K562 (cell line): ENCODE measurements around the gene FANCG. TPM values are rescaled to one million over a fixed set of nuclear protein-coding genes. Genes with fewer than 3 reads are reported as not detected.
A peak's percentile ranks its signal among the peaks of the same experiment; 100 is the strongest.

ENCODE experiments used
- CREB1 ChIP-seq, 2 experiments: sonication (generic) in 1 of 2; formaldehyde crosslinking in 1 of 2; IDR thresholded peaks; 2 replicates each; pipeline versions ENCODE4 v1.6.1 to v1.8.0; 2012 to 2022; ENCODE audit warnings: inconsistent platforms in 1 of 2, mild to moderate bottlenecking in 1 of 2, missing genetic modification reagents in 1 of 2, moderate library complexity in 1 of 2
- GABPB1 ChIP-seq: sonication (generic); formaldehyde crosslinking; IDR thresholded peaks from 2 replicates; pipeline ENCODE4 v1.8.0; 2022; ENCODE audit warnings: mild to moderate bottlenecking, missing genetic modification reagents
- NR2C1 ChIP-seq, 2 experiments: fragments of 450-650 bp; IDR thresholded peaks; 2 replicates each; pipeline ENCODE4 v1.6.1; 2017; ENCODE audit warnings: mild to moderate bottlenecking in 2 of 2, antibody characterized with exemption in 1 of 2, inconsistent platforms in 1 of 2, missing compliant biosample characterization in 1 of 2, missing genetic modification characterization in 1 of 2
- SIN3B ChIP-seq: fragments of 450-650 bp; IDR thresholded peaks from 2 replicates; pipeline ENCODE4 v1.6.1; 2017; ENCODE audit warnings: low read depth, mild to moderate bottlenecking, moderate library complexity
- SPI1 ChIP-seq: IDR thresholded peaks from 2 replicates; pipeline ENCODE4 v1.6.1; 2011; ENCODE audit warnings: low read depth, low read length, control low read depth, borderline replicate concordance
- TFAM ChIP-seq: fragments of 250-450 bp; sonication (Bioruptor Pico); conservative IDR thresholded peaks from 2 replicates; pipeline ENCODE4 v1.5.0; 2021; ENCODE audit warnings: mild to moderate bottlenecking, moderate library complexity
- ZNF263 ChIP-seq: sonication (generic); formaldehyde crosslinking; IDR thresholded peaks from 2 replicates; pipeline ENCODE4 v1.8.0; 2022; ENCODE audit warnings: mild to moderate bottlenecking, missing genetic modification reagents, borderline replicate concordance
- ZNF445 ChIP-seq: fragments of 250-450 bp; sonication (Bioruptor Pico); IDR thresholded peaks from 2 replicates; pipeline ENCODE4 v1.4.0; 2020; ENCODE audit warnings: low read depth, mild to moderate bottlenecking, moderate library complexity
- polyA plus RNA-seq, 8 experiments: library from polyadenylated mRNA; depleted of rRNA in 4 of 8; stranded (reverse) in 5 of 8; unstranded in 3 of 8; fragments of >200 nt; fragmentation: Nextera tagmentation in 2 of 8; fragmentation: Illumina TruSeq in 1 of 8; extraction: Ambion mirVana in 2 of 8; extraction: Trizol in 1 of 8; gene quantifications; 2 replicates each; pipeline versions ENCODE4 v1.2.1 to v1.2.3, GENCODE V29; 2011 to 2014; ENCODE audit warnings: inconsistent platforms in 1 of 8, missing spikeins in 1 of 8
- total RNA-seq, 7 experiments: library from RNA; depleted of rRNA in 6 of 7; stranded (reverse); fragments of >200 nt in 6 of 7; fragmentation: Illumina TruSeq in 2 of 7; extraction: Trizol in 2 of 7; gene quantifications; 2 replicates each; pipeline versions ENCODE4 v1.2.1 to v1.2.3, GENCODE V29; 2011 to 2021; ENCODE audit warnings: low replicate concordance in 1 of 7
- TF ChIP-seq, protein P1 (sequence below): fragments of 150-350 bp; IDR thresholded peaks from 2 replicates; pipeline ENCODE4 v1.6.1; 2014; ENCODE audit warnings: low read depth, mild to moderate bottlenecking, low read length, borderline replicate concordance
- TF ChIP-seq, protein P2 (sequence below): fragments of 450-650 bp; IDR thresholded peaks from 2 replicates; pipeline ENCODE4 v1.6.1; 2016; ENCODE audit warnings: borderline replicate concordance
- TF ChIP-seq, protein P3 (sequence below): fragments of 250-450 bp; sonication (Bioruptor Pico); IDR thresholded peaks from 2 replicates; pipeline ENCODE4 v1.5.0; 2021; ENCODE audit warnings: mild to moderate bottlenecking, moderate library complexity
- TF ChIP-seq, protein P4 (sequence below): fragments of 250-450 bp; sonication (Bioruptor Pico); IDR thresholded peaks from 2 replicates; pipeline ENCODE4 v1.8.0; 2021; ENCODE audit warnings: borderline replicate concordance, mild to moderate bottlenecking, moderate library complexity; ENCODE audit not compliant: poor library complexity, severe bottlenecking
- TF ChIP-seq, protein P5 (sequence below): fragments of 450-650 bp; formaldehyde crosslinking; conservative IDR thresholded peaks from 2 replicates; pipeline ENCODE4 v1.4.0; 2022; ENCODE audit warnings: mild to moderate bottlenecking, missing genetic modification characterization

FANCG gene
- total and polyA plus RNA-seq, 9 of the 15 experiments (the other 6 are each of a cell fraction or from before 2014, with no cell fraction given) = 7.5 to 43.9 (median 31.0) TPM

DNA sequence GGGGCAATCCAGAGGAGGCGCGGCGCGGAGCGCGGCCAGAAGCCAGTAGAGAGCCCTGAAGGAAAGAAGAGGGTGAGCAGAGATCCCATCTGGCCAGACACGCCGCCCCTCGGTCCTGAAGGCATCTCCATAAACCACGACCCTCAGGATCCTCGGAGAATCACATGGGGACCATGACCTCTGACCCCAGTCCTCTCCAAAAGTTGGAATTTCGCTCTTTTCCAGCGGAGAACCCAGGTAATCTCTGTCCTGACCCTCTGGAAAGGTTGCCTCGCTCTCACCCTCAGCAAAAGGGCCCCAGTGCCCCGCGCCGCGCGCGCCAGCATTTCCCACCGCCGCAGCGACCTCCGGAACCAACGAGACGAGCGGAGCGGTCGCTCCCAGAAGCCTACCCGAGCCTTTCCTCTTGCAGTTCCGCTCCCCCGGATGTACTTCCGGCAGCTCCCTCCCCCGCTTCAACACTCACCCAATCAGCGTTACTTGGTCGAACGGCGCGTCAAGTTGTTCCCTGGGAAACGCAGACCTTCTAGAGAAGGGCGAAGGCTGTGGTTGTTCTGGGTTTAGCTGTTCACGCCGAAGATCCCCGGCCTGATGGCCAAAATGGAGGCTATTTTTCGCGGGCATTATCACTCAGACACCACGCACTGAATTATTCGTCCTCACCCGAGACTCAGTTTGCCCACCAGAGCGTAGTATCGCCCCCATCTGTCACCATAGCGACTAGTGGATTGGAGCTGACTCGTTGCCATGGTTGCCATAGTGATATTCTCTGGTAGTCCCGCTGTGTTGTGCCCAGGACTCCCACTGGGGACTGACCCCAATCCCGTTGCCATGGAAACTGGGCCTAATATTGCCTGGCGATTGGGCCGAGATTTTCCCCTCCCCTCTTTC, 23.3 kb upstream of the FANCG start, which contains the start of gene STOML2 (continued):
- TF ChIP-seq, protein P1, sequence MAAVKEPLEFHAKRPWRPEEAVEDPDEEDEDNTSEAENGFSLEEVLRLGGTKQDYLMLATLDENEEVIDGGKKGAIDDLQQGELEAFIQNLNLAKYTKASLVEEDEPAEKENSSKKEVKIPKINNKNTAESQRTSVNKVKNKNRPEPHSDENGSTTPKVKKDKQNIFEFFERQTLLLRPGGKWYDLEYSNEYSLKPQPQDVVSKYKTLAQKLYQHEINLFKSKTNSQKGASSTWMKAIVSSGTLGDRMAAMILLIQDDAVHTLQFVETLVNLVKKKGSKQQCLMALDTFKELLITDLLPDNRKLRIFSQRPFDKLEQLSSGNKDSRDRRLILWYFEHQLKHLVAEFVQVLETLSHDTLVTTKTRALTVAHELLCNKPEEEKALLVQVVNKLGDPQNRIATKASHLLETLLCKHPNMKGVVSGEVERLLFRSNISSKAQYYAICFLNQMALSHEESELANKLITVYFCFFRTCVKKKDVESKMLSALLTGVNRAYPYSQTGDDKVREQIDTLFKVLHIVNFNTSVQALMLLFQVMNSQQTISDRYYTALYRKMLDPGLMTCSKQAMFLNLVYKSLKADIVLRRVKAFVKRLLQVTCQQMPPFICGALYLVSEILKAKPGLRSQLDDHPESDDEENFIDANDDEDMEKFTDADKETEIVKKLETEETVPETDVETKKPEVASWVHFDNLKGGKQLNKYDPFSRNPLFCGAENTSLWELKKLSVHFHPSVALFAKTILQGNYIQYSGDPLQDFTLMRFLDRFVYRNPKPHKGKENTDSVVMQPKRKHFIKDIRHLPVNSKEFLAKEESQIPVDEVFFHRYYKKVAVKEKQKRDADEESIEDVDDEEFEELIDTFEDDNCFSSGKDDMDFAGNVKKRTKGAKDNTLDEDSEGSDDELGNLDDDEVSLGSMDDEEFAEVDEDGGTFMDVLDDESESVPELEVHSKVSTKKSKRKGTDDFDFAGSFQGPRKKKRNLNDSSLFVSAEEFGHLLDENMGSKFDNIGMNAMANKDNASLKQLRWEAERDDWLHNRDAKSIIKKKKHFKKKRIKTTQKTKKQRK = no peak
- TF ChIP-seq NR2C1 (IDR thresholded peaks at IDR 0.05) (peak; percentile 97), NR2C1 (tag; IDR thresholded peaks at IDR 0.05) (peak; percentile 97), ZNF445 (CRISPR knock-in tag) (no peak), SIN3B (peak; percentile 88), SPI1 (0 out of 2 replicates have a peak, but pooled peaks have one; percentile 30), ZNF263 (0 out of 2 replicates have a peak, but pooled peaks have one; percentile 10), TFAM (no peak), CREB1 (IDR thresholded peaks at IDR 0.05) (no peak), CREB1 (CRISPR knock-in tag; IDR thresholded peaks at IDR 0.05) (peak; percentile 59; the same call in 1 of the 2 replicates), GABPB1 (CRISPR knock-in tag) (peak; percentile 99)
- TF ChIP-seq, protein P2, sequence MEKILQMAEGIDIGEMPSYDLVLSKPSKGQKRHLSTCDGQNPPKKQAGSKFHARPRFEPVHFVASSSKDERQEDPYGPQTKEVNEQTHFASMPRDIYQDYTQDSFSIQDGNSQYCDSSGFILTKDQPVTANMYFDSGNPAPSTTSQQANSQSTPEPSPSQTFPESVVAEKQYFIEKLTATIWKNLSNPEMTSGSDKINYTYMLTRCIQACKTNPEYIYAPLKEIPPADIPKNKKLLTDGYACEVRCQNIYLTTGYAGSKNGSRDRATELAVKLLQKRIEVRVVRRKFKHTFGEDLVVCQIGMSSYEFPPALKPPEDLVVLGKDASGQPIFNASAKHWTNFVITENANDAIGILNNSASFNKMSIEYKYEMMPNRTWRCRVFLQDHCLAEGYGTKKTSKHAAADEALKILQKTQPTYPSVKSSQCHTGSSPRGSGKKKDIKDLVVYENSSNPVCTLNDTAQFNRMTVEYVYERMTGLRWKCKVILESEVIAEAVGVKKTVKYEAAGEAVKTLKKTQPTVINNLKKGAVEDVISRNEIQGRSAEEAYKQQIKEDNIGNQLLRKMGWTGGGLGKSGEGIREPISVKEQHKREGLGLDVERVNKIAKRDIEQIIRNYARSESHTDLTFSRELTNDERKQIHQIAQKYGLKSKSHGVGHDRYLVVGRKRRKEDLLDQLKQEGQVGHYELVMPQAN = peak; percentile 70; the same call in 1 of the 2 replicates
- TF ChIP-seq, protein P3, sequence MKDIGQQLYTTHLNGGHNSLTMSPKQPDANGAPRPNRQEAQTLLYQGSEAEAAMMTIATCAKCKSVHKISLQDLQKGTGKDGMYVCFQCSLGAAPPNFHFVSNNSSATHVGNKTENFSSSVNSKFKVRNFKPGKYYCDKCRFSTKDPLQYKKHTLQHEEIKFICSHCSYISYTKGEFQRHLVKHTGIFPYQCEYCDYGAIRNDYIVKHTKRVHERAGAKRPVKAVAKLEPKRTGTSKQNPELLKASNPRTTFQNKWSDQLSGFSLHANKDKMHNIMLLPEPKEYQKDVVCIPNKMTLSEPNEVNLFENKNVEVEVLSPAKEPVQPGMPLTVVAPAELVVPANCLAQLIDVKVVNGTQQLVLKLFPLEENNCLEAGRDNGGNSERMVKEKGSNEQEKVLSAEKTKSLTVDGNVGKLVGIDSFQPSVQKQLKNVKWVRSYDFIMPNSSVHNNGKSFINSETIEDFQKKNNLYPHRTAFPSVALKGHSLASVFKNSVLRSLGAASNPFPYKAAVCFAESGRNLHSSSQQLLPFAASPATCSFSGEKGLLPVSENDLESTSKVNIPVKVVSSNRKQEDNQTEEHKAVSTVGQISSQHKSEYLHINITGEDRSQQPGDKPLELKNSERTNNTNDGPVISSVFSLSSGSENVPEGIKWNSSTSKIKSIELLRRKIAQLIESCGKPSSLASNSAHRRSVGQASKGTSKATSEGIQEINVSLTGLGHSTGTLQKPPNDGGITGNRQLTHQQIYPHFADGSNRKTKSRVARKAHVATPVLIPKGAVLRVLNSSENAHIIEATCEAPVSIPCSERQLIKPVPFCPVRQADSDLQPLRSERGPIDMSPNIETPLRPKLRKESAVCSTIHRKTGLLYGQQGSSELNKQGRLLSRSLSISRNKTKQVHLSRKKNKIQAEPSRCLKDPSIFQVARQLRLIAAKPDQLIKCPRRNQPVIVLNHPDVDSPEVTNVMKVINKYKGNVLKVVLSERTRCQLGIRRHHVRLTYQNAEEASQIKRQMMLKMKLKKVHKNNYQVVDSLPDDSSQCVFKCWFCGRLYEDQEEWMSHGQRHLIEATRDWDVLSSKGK (CRISPR knock-in tag) = no peak
- TF ChIP-seq, protein P4, sequence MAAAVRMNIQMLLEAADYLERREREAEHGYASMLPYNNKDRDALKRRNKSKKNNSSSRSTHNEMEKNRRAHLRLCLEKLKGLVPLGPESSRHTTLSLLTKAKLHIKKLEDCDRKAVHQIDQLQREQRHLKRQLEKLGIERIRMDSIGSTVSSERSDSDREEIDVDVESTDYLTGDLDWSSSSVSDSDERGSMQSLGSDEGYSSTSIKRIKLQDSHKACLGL (CRISPR knock-in tag) = no peak
- TF ChIP-seq, protein P5, sequence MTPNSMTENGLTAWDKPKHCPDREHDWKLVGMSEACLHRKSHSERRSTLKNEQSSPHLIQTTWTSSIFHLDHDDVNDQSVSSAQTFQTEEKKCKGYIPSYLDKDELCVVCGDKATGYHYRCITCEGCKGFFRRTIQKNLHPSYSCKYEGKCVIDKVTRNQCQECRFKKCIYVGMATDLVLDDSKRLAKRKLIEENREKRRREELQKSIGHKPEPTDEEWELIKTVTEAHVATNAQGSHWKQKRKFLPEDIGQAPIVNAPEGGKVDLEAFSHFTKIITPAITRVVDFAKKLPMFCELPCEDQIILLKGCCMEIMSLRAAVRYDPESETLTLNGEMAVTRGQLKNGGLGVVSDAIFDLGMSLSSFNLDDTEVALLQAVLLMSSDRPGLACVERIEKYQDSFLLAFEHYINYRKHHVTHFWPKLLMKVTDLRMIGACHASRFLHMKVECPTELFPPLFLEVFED (CRISPR knock-in tag) = no peak
